Dermis microvascular lymphatic vessel endothelial cell (primary cell): Measurements from ENCODE around the gene ZNF211. TPM values are rescaled to one million over a fixed set of nuclear protein-coding genes. Genes with fewer than 3 reads are reported as not detected.
A peak's percentile ranks its signal among the peaks of the same experiment; 100 is the strongest.

Experiments used
- DNase-seq, 2 donors: peaks; one replicate each; pipeline versions ENCODE4 v3.0.0 to v3.0.0-alpha.2; 2010; ENCODE audit warnings: low read depth in 2 of 2
- total RNA-seq: library from RNA; depleted of rRNA; stranded (reverse); fragments of >200 nt; gene quantifications from 2 replicates; pipeline ENCODE4 v1.2.1, GENCODE V29; 2014

ZNF211 gene
- total RNA-seq, 1 donor from 2014 or later = 6.7 TPM

DNA sequence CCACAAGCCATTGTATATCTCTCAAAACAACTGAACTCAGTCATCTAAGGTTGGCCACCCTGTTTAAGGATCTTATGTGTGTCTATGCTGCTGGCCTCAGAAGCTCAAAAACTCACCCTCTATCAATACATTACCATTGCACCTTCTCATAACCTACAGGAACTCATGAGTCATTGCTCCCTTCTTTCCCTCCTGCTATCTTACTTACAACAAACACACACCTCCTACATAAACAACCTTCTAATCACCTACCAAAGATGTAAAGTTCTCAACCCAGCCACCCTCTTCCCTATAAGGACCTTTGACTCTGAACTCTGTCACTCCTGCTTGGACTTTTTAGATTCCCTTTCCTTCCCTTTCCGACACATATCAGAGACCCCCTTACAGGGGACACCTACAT is 22.5 kb downstream of the ZNF211 start:
- DNase-seq = no peak

DNA sequence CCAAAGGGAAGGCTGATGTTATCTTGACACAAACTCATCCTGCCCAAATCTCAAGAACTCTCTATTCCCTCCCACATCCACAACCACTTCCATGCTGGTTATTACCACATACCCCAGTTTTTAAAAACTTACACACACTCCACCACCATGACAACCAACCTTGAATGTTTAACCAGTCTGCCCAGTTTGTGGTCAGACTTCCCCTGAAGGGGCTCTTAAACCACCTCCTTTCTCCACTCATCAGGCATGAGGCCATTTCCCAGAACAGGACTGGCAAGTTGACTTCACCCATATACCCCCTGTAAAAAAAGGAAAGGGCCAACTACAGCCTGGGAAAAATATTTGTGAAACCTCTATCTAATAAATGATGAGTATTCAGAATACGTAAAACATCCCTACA is 23.4 kb downstream of the ZNF211 start:
- DNase-seq = no peak

DNA sequence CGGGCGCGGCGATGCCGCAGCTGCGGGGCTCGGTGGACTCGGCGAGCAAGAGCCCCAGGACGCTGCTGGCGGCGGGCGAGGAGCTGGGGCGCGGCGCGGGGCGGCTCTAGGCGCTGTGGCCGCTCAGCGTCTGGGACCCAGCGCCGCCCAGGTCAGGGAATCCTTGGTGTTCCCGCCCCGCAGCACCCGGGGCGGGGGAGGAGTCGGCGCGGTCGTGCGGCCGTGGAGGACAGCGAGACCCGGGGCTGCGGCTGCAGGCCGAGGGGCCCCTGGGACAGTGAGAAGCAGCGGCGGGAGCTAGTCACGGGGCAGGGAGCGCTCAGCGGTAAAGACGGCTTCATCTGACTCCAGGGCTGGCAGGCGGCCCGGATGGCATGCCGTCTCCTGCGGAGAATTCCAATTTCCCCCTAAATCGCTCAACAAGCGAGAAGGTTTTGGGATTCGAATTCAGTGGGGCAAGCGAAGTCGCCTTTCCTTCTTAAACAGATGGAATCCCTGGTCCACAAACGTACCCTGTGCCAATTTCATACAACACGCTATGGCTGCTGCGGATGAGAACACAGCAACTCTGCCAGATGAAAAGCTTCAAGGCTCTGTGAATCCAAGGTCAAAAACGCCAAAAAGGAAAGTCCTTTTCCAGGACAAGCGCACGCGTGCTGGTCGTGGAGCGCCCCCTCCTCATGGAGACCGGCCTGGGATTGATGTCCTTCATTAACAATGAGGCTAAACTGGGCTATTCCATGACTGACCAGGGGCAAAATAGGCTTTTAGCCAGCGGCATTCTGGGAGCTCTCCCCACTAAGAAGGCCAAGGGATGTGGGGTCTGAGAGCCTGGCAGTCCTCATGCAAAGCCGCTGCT is 31.5 kb downstream of the ZNF211 start:
- DNase-seq = peak in 1 of 2 donors; percentile 46

DNA sequence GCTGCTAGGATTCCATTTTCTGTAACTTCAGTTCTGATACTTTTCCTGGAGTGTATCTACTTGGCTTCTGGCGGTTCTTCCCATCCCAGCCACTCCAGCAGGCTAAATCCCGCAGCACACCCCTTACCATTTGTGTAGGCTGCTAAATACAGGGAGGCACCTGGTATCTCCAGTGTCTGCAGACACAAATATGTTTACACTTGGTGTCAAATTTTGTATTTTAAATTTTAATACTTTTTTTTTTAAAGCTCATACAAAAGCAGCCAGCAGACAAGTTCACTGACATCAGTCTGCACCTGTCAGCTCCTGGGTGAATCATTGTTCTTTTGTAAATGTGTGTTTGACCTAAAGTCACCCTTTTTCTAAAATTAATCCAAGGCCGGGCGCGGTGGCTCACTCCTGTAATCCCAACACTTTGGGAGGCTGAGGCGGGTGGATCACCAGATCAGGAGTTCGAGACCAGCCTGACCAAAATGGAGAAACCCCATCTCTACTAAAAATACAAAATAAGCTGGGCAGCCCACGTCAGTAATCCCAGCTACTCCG is 32.4 kb downstream of the ZNF211 start:
- DNase-seq = no peak

DNA sequence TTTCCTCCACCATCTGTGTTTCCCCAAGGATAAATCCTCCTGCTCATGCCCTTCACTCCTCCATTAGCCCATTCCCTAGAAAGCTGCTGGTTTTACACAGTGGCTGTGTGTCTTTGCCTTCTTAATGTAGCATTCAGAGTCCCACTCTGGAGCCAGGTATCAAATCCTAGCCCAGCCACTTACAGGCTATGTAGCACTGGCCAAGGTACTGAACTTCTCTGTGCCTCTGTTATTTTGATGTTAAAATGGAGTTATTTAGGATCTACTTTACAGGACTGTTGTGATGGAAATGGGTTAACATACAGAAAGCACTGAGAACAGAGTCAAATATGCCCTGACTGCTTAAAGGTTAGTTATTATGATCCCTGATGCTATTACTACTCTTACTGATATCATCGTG is 34.3 kb downstream of the ZNF211 start:
- no peak for DNase-seq

DNA sequence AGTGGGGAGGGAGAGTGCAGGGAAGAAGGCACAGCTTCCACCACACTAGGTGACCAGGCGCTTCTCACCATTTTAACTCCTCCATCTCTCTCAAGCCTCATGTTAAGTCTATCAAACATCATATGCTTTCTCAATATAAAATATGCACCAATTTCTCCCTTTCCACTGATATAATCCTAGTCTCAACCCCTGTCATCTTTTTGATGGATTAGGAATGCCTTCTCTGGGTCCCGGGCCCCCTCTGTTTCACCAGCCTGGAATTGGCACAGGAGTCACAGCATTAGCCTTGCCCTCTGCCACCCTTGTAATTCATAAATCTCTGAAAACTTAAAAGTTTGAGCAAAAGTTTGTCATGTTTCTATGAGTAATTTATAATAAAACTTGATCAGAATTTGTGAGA is 35.7 kb downstream of the ZNF211 start, which contains the start of gene ZSCAN4:
TSS of gene ZSCAN4 (plus strand) at position 301 of the 400 bp plus-strand sequence. CDS start 7,211 bp downstream, outside the sequence.
- no peak for DNase-seq

DNA sequence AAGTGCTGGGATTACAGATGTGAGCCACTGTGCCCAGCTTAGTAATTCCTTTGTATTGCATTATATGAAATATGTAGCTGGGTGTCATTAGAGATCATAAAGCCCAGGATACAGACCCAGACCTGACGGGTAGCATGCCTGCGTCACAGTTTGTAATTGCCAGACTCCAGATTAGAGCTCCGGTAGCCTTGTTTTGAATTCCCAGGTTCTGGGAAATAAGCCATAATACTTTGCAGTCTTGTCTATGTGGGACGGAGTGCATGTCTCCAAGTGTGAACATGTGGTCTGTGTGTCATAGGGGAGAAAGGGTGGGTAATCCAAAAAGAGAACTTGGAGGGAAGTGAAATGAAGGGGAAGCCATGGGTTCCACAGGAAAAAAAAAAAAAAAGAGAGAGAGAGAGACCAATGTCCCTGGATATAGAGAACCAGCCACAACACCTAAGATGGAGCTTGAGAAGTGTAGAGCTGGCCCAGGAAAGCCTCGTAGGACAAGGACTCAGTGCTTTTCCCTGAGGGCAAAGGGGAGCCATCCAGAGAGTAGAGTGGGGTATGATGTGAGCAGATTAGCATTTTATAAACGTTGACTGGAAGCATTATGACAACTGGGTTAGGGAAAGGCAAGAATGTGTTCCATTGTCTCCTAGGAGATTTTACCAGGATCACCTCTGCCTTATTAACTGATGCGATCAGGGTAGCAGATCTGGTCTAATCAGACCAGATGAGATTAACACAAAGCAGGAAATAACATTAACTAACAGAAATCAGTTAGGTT is 38.3 kb downstream of the ZNF211 start:
- DNase-seq = no peak

DNA sequence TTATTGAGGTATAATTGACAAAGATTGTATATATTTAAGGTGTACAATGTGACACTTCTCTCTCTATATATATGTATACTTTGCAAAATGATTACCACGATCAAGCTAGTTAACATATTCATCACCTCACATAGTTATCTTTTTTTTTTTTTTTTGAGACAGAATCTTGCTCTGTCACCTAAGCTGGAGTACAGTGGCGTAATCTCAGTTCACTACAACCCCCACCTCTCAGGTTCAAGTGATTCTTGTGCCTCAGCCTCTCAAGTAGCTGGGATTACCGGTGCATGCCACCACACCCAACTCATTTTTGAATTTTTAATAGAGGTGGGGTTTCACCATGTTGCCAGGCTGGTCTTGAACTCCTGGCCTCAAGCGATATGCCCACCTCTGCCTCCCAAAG is 39.5 kb downstream of the ZNF211 start:
- DNase-seq = no peak

DNA sequence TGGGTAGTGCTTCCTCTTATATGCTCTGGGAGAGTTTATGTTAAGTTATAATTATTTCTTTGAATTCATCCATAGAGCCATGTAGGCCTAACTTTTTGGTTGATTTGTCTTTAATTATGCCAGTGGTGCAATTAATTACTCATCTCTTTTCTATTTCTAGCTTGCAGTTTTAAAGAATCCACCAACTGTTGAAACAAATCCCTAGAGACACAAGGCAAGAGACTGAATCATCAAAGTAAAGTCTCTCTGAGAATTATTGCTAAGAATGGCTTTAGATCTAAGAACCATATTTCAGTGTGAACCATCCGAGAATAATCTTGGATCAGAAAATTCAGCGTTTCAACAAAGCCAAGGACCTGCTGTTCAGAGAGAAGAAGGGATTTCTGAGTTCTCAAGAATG is 42.9 kb downstream of the ZNF211 start:
- no peak for DNase-seq

DNA sequence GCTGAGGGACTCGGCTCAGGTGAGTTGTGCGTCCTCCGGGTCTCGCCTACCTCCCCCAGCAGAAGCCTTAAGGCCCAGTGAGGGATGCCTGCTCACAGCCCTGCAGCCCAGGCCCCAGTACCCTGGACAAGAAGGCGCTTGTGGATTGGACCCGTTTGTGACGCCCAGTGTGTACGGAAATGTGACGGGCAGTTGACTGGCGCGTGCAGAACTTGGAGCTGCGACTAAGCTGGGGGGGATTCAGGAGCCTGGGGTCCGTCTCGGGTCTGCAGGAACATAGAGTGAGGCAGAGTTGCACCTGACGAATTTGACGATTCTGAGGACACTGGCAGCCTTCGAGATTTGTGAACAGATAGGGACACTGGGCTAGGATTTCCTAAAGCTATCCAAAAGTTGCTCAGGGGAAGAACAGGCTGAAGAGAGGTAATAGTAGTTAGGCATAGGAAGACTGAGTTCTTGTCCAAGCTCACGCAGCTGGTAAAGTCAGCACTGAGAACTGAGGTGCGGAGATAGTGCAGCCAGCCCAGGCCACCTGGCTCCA is 49.3 kb downstream of the ZNF211 start:
- no peak for DNase-seq

DNA sequence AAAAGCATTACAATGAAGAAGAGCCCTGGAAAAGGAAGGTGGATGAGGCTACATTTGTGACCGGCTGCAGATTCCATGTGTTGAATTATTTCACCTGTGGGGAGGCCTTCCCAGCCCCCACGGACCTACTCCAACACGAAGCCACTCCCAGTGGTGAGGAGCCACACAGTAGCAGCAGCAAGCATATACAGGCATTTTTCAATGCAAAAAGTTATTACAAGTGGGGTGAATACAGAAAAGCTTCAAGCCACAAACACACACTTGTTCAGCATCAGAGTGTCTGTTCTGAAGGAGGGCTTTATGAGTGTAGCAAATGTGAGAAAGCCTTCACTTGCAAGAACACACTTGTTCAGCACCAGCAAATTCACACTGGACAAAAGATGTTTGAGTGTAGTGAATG is 53.8 kb downstream of the ZNF211 start:
- DNase-seq = no peak

DNA sequence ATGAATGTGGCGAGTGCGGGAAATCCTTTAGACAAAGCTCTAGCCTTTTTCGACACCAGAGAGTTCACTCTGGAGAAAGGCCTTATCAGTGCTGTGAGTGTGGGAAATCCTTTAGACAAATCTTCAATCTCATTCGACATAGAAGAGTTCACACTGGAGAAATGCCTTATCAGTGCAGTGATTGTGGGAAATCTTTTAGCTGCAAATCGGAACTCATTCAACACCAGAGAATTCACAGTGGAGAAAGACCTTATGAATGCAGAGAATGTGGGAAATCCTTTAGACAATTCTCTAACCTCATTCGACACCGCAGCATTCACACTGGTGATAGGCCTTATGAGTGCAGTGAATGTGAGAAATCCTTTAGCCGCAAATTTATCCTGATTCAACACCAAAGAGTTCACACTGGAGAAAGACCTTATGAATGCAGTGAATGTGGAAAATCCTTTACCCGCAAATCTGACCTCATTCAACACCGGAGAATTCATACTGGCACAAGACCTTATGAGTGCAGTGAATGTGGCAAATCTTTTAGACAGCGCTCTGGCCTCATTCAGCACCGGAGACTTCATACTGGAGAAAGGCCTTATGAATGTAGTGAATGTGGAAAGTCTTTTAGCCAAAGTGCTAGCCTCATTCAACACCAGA is 54.5 kb downstream of the ZNF211 start:
- no peak for DNase-seq

DNA sequence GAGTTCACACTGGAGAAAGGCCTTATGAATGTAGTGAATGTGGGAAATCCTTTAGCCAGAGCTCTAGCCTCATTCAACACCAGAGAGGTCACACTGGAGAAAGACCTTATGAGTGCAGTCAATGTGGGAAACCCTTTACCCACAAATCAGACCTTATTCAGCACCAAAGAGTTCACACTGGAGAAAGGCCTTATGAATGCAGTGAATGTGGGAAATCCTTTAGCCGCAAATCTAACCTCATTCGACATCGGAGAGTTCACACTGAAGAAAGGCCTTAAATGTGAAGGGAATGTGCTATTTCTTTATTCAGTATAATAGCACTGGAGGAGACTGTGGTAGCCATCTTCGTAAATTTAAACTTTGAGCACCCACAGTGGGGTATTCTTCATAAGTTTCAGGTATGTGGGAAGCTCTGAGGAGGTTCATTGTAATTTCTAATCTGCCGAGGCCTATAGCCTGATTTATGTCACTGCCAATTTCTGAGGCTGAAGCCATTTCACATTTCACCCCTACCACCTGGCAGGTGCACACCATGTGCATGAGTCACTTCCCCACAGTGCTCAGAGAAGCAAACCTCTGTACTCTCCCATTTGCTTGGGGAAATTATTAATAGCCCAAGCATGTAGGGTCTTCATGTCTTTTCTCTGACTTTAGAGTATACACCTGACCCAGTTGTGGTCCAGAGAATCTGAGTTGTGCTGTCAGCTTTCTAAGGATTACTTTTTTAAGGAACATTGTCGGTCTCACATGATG is 55.2 kb downstream of the ZNF211 start:
- DNase-seq = no peak

DNA sequence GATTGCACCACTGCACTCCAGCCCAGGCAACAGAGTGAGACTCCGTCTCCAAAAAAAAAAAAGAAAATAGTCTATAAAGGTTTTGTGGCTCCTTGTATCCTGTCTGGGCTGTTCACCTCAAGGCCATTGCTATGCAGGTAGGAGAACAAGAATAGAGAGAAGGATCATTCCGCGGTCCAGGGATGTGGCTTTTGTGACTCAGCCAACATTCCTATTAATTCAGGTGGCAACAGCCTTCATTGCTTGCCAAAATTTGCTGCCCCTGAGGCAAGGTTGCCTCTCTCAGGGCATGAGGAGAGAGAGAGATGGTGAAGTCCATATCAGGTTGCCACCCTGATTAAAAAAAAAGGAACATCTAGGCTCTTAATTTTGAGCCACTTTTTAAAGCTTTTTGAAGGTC is 56.8 kb downstream of the ZNF211 start:
- DNase-seq = no peak

Other genes with a start within 250 kb of the ZNF211 start
- 8.0 and 13.5 TPM in 2 replicates for gene ZNF548, start 243.3 kb upstream of the ZNF211 start, total RNA-seq
- gene ZNF17, start 222.0 kb upstream of the ZNF211 start, total RNA-seq = 9.8 and 10.9 TPM in 2 replicates
- 8.5 and 11.5 TPM in 2 replicates for gene ZNF749, start 197.8 kb upstream of the ZNF211 start, total RNA-seq
- 0.13 and 0.51 TPM in 2 replicates for gene VN1R1, start 176.0 kb upstream of the ZNF211 start, total RNA-seq
- 13.1 and 14.7 TPM in 2 replicates for gene ZNF772, start 155.6 kb upstream of the ZNF211 start, total RNA-seq
- 7.7 and 14.9 TPM in 2 replicates for gene ZNF419, start 145.4 kb upstream of the ZNF211 start, total RNA-seq
- gene ZNF773, start 133.2 kb upstream of the ZNF211 start, total RNA-seq = 5.8 and 12.1 TPM in 2 replicates
- gene ZNF549, start 105.8 kb upstream of the ZNF211 start, total RNA-seq = 2.8 and 4.9 TPM in 2 replicates
- gene ZNF550, start 73.3 kb upstream of the ZNF211 start, total RNA-seq = 4.2 and 7.3 TPM in 2 replicates
- gene ZNF416, start 54.3 kb upstream of the ZNF211 start, total RNA-seq = 2.7 and 4.6 TPM in 2 replicates
- gene ZIK1, start 49.0 kb upstream of the ZNF211 start, total RNA-seq = 3.9 and 7.7 TPM in 2 replicates
- gene ZNF530, start 33.3 kb upstream of the ZNF211 start, total RNA-seq = 3.9 and 4.7 TPM in 2 replicates
- gene ZNF134, start 18.9 kb upstream of the ZNF211 start, total RNA-seq = 13.2 and 16.4 TPM in 2 replicates
- gene ZSCAN4, start 35.8 kb downstream of the ZNF211 start, total RNA-seq = not detected in 2 replicates
- gene ZNF551, start 48.8 kb downstream of the ZNF211 start, total RNA-seq = 5.4 and 8.5 TPM in 2 replicates
- gene ZNF154, start 76.0 kb downstream of the ZNF211 start, total RNA-seq = 0.13 and 0.63 TPM in 2 replicates
- 5.0 and 5.7 TPM in 2 replicates for gene ZNF671, start 94.5 kb downstream of the ZNF211 start, total RNA-seq
- 12.5 and 17.6 TPM in 2 replicates for gene ZNF776, start 113.6 kb downstream of the ZNF211 start, total RNA-seq
- 10.1 and 12.9 TPM in 2 replicates for gene ZNF586, start 136.5 kb downstream of the ZNF211 start, total RNA-seq
- 7.2 and 7.5 TPM in 2 replicates for gene ZNF552, start 181.7 kb downstream of the ZNF211 start, total RNA-seq
- gene ZNF587B, start 197.1 kb downstream of the ZNF211 start, total RNA-seq = 13.5 and 14.5 TPM in 2 replicates
- 15.4 and 15.7 TPM in 2 replicates for gene ZNF587, start 216.7 kb downstream of the ZNF211 start, total RNA-seq